Astrocyte (in vitro differentiated cells and primary cell): ENCODE results near the gene BICD1.

Experiments
- EZH2 ChIP-seq: IDR thresholded peaks from 2 replicates; pipeline ENCODE4 v1.6.1; 2012; ENCODE audit warnings: mild to moderate bottlenecking, low read length, inconsistent platforms; ENCODE audit not compliant: insufficient read depth
- TF ChIP-seq, protein P1 (sequence below): IDR thresholded peaks from 2 replicates; pipeline ENCODE4 v1.5.1; 2011; ENCODE audit warnings: low read depth, mild to moderate bottlenecking, inconsistent platforms, low read length, moderate library complexity; ENCODE audit not compliant: insufficient read depth

DNA sequence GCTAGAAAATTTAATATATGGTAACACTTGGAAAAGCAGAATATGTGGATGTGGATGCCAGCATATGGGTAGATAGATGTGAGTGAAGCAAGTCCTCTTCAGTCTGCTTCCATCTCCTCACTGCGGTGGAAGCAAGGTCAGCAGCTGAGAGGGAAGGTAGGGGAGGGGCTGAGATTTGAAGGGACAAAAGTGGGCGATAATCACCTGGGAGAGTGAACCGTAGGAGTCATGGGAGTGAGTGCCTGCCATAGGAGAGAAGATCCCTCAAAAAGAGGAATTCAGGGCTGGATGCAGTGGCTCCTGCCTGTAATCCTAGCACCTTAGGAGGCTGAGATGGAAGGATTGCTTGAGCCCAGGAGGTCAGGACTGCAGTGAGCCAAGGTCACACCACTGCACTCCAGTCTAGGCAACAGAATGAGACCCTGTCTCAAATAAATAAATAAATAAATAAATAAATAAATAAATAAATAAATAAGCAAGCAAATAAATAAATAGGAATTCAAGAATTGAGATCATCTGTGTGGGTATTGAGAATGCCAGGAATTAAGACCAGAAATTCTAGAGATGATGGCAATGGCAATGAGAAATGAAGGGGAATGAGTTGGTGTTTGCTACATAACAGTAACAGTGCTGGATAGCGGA lies 123.4 kb downstream of the BICD1 start:
- TF ChIP-seq, protein P1, sequence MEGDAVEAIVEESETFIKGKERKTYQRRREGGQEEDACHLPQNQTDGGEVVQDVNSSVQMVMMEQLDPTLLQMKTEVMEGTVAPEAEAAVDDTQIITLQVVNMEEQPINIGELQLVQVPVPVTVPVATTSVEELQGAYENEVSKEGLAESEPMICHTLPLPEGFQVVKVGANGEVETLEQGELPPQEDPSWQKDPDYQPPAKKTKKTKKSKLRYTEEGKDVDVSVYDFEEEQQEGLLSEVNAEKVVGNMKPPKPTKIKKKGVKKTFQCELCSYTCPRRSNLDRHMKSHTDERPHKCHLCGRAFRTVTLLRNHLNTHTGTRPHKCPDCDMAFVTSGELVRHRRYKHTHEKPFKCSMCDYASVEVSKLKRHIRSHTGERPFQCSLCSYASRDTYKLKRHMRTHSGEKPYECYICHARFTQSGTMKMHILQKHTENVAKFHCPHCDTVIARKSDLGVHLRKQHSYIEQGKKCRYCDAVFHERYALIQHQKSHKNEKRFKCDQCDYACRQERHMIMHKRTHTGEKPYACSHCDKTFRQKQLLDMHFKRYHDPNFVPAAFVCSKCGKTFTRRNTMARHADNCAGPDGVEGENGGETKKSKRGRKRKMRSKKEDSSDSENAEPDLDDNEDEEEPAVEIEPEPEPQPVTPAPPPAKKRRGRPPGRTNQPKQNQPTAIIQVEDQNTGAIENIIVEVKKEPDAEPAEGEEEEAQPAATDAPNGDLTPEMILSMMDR = no peak
- TF ChIP-seq EZH2 = no peak
